ENCODE measurements around the gene CCDC3. TPM values are rescaled to one million over a fixed set of nuclear protein-coding genes. Genes with fewer than 3 reads are reported as not detected.

CCDC3 gene
- total and polyA plus RNA-seq, 7 donors, result 0.46 to 6.9 (median 3.1) TPM

DNA sequence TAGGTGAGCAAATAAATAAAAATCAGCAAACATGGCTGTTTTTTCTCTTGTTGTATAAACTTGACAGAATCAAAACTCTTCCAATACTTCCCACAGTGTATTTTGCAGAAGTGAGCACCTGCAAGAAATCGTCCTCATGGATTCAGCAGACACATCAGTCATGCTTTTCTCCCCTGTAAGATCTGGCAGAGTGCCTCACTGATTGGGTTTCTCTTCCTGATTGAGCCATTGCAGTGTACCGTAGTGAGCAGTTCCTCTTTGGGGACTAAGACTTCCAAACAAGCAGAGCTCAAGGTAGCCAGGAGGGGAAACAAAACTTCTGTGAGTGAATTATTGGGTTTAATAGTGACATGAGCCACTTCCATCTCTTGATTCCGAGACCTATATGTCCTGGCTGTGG is 2.2 kb upstream of the CCDC3 start:
- WGBS, 2 donors, result 58 to 66% methylated on average over 3 of the region's 3 CpGs
- intact Hi-C loops (cut with DNase I), result no loop called here

DNA sequence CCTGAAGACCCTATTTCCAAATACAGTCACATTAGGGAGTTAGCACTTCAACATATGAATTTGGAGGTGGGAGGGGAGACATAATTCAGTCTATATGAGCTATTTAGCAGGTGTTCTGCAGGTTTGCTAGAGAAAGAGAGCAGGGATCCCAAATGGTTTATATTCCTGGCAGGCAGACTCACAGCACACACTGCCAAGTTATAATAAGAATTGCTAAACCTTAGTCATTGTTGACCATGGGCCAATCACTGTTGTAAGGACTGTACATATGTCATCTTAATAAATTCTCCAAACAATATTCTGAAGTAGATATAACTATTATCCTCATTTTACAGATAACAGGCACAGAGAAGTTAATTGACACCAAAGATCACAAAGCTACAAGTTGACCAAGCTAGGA is 1.5 kb upstream of the CCDC3 start:
- H3K4me3 ChIP-seq, result no peak overlapping the region
- peaks cover 7 to 34% (median 12%) of the 10 kb centered on the region in 3 donors for H3K27me3 ChIP-seq
- no peak for DNase-seq
- peaks cover 0 to 20% (median 8%) of the 10 kb centered on the region in 4 donors for H3K4me1 ChIP-seq
- no peak overlapping the region for H3K27ac ChIP-seq
- no peaks in the 10 kb centered on the region for H3K36me3 ChIP-seq
- H3K9me3 ChIP-seq, result no peaks in the 10 kb centered on the region
- intact Hi-C loops (cut with DNase I), result no loop called here
- TF ChIP-seq, protein P1, sequence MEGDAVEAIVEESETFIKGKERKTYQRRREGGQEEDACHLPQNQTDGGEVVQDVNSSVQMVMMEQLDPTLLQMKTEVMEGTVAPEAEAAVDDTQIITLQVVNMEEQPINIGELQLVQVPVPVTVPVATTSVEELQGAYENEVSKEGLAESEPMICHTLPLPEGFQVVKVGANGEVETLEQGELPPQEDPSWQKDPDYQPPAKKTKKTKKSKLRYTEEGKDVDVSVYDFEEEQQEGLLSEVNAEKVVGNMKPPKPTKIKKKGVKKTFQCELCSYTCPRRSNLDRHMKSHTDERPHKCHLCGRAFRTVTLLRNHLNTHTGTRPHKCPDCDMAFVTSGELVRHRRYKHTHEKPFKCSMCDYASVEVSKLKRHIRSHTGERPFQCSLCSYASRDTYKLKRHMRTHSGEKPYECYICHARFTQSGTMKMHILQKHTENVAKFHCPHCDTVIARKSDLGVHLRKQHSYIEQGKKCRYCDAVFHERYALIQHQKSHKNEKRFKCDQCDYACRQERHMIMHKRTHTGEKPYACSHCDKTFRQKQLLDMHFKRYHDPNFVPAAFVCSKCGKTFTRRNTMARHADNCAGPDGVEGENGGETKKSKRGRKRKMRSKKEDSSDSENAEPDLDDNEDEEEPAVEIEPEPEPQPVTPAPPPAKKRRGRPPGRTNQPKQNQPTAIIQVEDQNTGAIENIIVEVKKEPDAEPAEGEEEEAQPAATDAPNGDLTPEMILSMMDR (IDR thresholded peaks at IDR 0.05), result no peak

More for the DNA sequence above, 2.2 kb upstream of the CCDC3 start:
- H3K27me3 ChIP-seq, result peaks cover 7 to 31% (median 12%) of the 10 kb centered on the region in 3 donors
- no peak overlapping the region for H3K27ac ChIP-seq
- TF ChIP-seq POLR2A (IDR thresholded peaks at IDR 0.05) (no peak), EP300 (IDR thresholded peaks at IDR 0.05) (no peak), POLR2AphosphoS5 (IDR thresholded peaks at IDR 0.05) (no peak)
- TF ChIP-seq, protein P1 (IDR thresholded peaks at IDR 0.05), result no peak
- H3K4me1 ChIP-seq, result peaks cover 0 to 20% (median 8%) of the 10 kb centered on the region in 4 donors
- no peaks in the 10 kb centered on the region for H3K36me3 ChIP-seq
- H3K9me3 ChIP-seq, result no peaks in the 10 kb centered on the region
- no peak for DNase-seq
- H3K4me3 ChIP-seq, result no peak overlapping the region

GRCh38 chr10:13001887-13002212 is 337 bp upstream of the CCDC3 start:
- Histone ChIP-seq H3K4me1 (peaks cover 0 to 20% (median 8%) of the 10 kb centered on the region in 4 donors), H3K27me3 (peaks cover 7 to 34% (median 12%) of the 10 kb centered on the region in 3 donors), H3K9me3 (no peaks in the 10 kb centered on the region), H3K4me3 (peak overlapping the region in 3 of 4 donors; percentile 40 to 51 (median 45)), H3K36me3 (no peaks in the 10 kb centered on the region), H3K27ac (no peak overlapping the region)
- WGBS, 2 donors, result 2 to 7% methylated on average over 9 of the region's 9 CpGs
- no peak for DNase-seq
- no peak for TF ChIP-seq EP300 (IDR thresholded peaks at IDR 0.05)
- TF ChIP-seq POLR2AphosphoS5 (IDR thresholded peaks at IDR 0.05), result no peak
- no peak for TF ChIP-seq POLR2A (IDR thresholded peaks at IDR 0.05)
- TF ChIP-seq, protein P1 (IDR thresholded peaks at IDR 0.05), result no peak
- intact Hi-C loops (cut with DNase I), result no loop called here

DNA sequence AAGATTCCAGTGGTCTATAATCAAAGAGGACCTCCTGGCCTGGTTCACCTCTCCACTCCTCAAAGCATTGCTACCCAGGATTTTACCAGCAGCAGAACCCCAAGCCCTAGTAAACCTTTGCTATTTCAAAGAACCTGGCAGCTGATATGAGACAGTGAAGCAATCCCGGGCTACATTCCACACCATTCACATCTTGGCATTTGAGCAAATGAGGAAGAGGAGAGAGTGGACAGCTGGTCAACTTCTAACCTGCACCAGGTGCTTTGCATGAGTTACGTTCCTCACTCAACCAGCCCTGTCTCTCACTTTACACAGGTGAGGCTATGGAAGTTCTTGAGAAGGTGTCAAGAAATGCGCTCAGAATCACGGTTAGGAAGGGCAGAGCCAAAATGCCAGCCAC is 1.1 kb downstream of the CCDC3 start:
- WGBS, 2 donors, result 82 to 83% methylated on average over 4 of the region's 4 CpGs
- no peak overlapping the region for H3K27ac ChIP-seq
- DNase-seq, result no peak
- intact Hi-C loops (cut with DNase I), result no loop called here
- no peaks in the 10 kb centered on the region for H3K36me3 ChIP-seq
- peak overlapping the region in 2 of 4 donors; percentile 40 to 51 for H3K4me3 ChIP-seq
- TF ChIP-seq EP300 (IDR thresholded peaks at IDR 0.05), result no peak
- H3K9me3 ChIP-seq, result no peaks in the 10 kb centered on the region
- H3K27me3 ChIP-seq, result peaks cover 7 to 34% (median 12%) of the 10 kb centered on the region in 3 donors
- H3K4me1 ChIP-seq, result peaks cover 0 to 20% (median 8%) of the 10 kb centered on the region in 4 donors

GRCh38 chr10:12999849-13000248 is 1.7 kb downstream of the CCDC3 start:
- DNase-seq, result no peak
- H3K27me3 ChIP-seq, result peaks cover 7 to 34% (median 12%) of the 10 kb centered on the region in 3 donors
- H3K36me3 ChIP-seq, result no peaks in the 10 kb centered on the region
- intact Hi-C loops (cut with DNase I), result no loop called here
- peaks cover 0 to 20% (median 8%) of the 10 kb centered on the region in 4 donors for H3K4me1 ChIP-seq
- H3K4me3 ChIP-seq, result no peak overlapping the region
- WGBS, 2 donors, result 84 to 89% methylated on average over 6 of the region's 6 CpGs
- no peak for TF ChIP-seq EP300 (IDR thresholded peaks at IDR 0.05)
- no peaks in the 10 kb centered on the region for H3K9me3 ChIP-seq
- no peak overlapping the region for H3K27ac ChIP-seq

DNA sequence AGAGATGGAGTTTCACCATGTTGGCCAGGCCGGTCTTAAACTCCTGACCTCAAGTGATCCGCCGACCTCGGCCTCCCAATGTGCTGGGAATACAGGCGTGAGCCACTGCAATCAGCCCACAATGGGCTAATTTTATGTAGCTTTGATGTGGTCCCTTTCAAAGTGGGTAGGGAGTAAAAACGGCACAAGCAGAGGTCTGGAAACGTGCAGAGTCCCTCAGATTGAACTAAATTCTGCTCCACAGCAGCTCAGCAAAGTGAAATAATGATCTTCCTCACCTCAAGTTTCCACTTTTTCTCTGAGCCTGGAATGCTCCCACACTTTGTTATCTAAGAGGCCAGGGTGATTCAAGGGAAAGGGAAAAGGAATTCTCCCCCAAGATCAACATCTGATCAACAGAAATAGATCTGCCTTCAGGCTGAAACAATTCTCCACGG is 6.1 kb downstream of the CCDC3 start:
- H3K4me1 ChIP-seq, result no peaks in the 10 kb centered on the region
- 56 to 69% methylated on average over 8 of the region's 8 CpGs for WGBS, 2 donors
- TF ChIP-seq, protein P1 (IDR thresholded peaks at IDR 0.05), result no peak
- no peak for TF ChIP-seq POLR2A (IDR thresholded peaks at IDR 0.05)
- TF ChIP-seq POLR2AphosphoS5 (IDR thresholded peaks at IDR 0.05), result no peak
- TF ChIP-seq EP300 (IDR thresholded peaks at IDR 0.05), result no peak
- no peak for DNase-seq
- intact Hi-C loops (cut with DNase I), result no loop called here
- H3K27me3 ChIP-seq, result peaks cover 0 to 13% (median 0%) of the 10 kb centered on the region in 3 donors
- H3K27ac ChIP-seq, result no peak overlapping the region
- H3K9me3 ChIP-seq, result no peaks in the 10 kb centered on the region
- no peaks in the 10 kb centered on the region for H3K36me3 ChIP-seq
- no peak overlapping the region for H3K4me3 ChIP-seq

All from sigmoid colon (tissue), 7 donors.